Adrenal gland (tissue), 12 donors: ENCODE measurements around the gene USP3. TPM values are rescaled to one million over a fixed set of nuclear protein-coding genes. Genes with fewer than 3 reads are reported as not detected.

Experiments used
- DNase-seq, 7 donors: peaks; one replicate each; pipeline ENCODE4 v3.0.0-alpha.2; 2019 to 2020
- H3K27ac ChIP-seq, 5 donors: fragments of 200-600 bp; sonication (generic) in 4 of 5; 1 replicate in 3 of 5; 2 replicates in 2 of 5; pipeline versions ENCODE4 v1.5.1 to v1.8.0; 2016 to 2020; ENCODE audit warnings: mild to moderate bottlenecking in 1 of 5
- H3K27me3 ChIP-seq: fragments of 200-600 bp; 2 replicates; pipeline ENCODE4 v1.8.0; 2021
- H3K36me3 ChIP-seq, 2 donors: fragments of 200-600 bp; replicated peaks in 1 of 2; 1 replicate in 1 of 2; 2 replicates in 1 of 2; pipeline versions ENCODE4 v1.5.1 to v1.8.0; 2018 to 2022
- H3K4me1 ChIP-seq, 2 donors: fragments of 200-600 bp; replicated peaks in 1 of 2; 1 replicate in 1 of 2; 2 replicates in 1 of 2; pipeline versions ENCODE4 v1.5.1 to v1.8.0; 2018 to 2021
- H3K4me3 ChIP-seq, 4 donors: fragments of 200-600 bp; sonication (generic) in 3 of 4; one replicate each; pipeline ENCODE4 v1.5.1; 2016 to 2018
- H3K9me3 ChIP-seq, 3 donors: fragments of 200-600 bp; sonication (generic) in 1 of 3; replicated peaks in 1 of 3; 1 replicate in 2 of 3; 2 replicates in 1 of 3; pipeline versions ENCODE4 v1.5.1 to v1.8.0; 2016 to 2021
- POLR2A ChIP-seq, 2 donors: fragments of 450-650 bp; IDR thresholded peaks; one replicate each; pipeline ENCODE4 v1.6.1; 2017; ENCODE audit warnings: antibody characterized with exemption in 2 of 2, mild to moderate bottlenecking in 2 of 2, moderate library complexity in 1 of 2
- WGBS, 4 donors: extraction: QIAGEN DNeasy Blood & Tissue Kit in 2 of 4; methylation state at CpG; one replicate each; pipeline versions ENCODE4 v1.1.5 to v1.1.7; 2013 to 2017; 5-methylcytosine and 5-hydroxymethylcytosine counted together
- intact Hi-C, 2 donors: fragments of 100-400 bp; cut with DNase I; formaldehyde crosslinking; loops; one replicate each; pipeline versions ENCODE4 v1.14.1 to v1.15.0; 2022 to 2023
- polyA plus RNA-seq, 3 donors: library from polyadenylated mRNA; stranded (reverse); fragments of 200-250 nt in 2 of 3; fragments of 350-450 nt in 1 of 3; fragmentation: Illumina TruSeq in 1 of 3; extraction: RNeasy Lipid Tissue Mini Kit (QIAGEN cat#74804) in 1 of 3; gene quantifications; one replicate each; pipeline ENCODE4 v1.2.3, GENCODE V29; 2013 to 2014
- total RNA-seq, 9 donors: library from RNA; depleted of rRNA in 4 of 9; stranded (reverse); fragments of >200 nt in 4 of 9; fragments of 120-200 nt in 1 of 9; fragmentation: NEBNext Ultra II Directional in 1 of 9; extraction: Animal tissue kit (Norgen Biotek cat#: 25700) in 1 of 9; gene quantifications; one replicate each; pipeline versions ENCODE4 v1.1.0 to v1.2.4, GENCODE V29; 2013 to 2023
- TF ChIP-seq, protein P1 (sequence below), 6 experiments: fragments of 450-650 bp in 4 of 6; fragments of 200-600 bp in 2 of 6; sonication (generic) in 1 of 6; IDR thresholded peaks; 1 replicate in 5 of 6; 2 replicates in 1 of 6; pipeline versions ENCODE4 v1.5.1 to v1.8.0; 2016 to 2021; ENCODE audit warnings: antibody characterized with exemption in 6 of 6, mild to moderate bottlenecking in 2 of 6, moderate library complexity in 1 of 6
- donor health status: healthy with polysubstance abuse.
- donor health status: Bipolar disorder and iron deficiency.
- donor health status: DM: yes; HTN: yes; CAD: no.
- donor health status: DM: no; HTN: no; CAD: no.
- donor health status: DM: no; HTN: no; CAD: no.
- donor health status: DM: yes; HTN: yes; CAD: no.

Gene USP3
- total and polyA plus RNA-seq, 12 donors, result 23.0 to 55.0 (median 35.5) TPM

DNA sequence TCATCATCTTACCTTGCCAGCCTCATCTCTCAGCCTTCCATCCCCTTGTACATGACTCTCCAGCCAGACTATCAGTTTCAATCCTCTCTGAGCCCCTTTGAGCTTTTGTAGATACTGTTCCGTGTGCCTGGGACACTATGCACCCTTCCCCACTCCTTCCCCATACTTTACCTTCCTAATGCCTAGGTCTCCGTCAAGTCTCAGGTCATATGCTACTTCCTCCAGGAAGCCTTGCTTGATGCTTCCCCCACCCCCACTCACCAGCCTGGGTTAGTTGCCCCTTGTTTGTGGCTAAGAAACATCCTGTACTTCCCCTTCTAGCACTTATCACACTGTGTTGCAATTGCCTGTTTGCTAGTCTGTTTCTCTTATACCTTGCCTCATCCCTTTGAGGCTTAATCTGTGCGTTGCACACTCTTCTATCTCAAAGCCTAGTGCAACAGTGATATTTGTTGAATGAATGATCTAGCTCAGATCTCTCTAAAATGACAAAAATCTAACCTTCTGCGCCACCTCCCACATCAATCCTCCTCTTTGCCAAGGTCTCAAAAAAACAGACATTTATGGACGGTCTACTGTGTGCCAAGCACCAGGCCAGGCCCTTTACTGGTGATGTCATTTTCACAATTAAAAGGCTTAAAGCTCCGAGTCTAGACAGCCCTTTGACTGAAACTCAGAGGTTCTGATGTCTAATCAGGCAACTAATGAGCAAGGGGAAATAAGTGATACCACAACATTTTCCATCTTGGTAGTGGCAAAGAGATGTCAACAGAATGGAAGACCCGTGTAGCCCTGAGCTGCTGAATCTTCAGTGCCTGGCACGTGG, 6.5 kb upstream of the USP3 start:
- Histone ChIP-seq H3K4me3 (no peak overlapping the region), H3K27ac (peak overlapping the region in 1 of 5 donors; percentile 58), H3K27me3 (no peaks in the 10 kb centered on the region), H3K9me3 (no peaks in the 10 kb centered on the region), H3K4me1 (peaks cover 18 to 23% of the 10 kb centered on the region in 2 donors), H3K36me3 (no peaks in the 10 kb centered on the region)
- WGBS, 4 donors, result 68 to 82% (median 70%) methylated on average over 8 of the region's 8 CpGs
- DNase-seq, result peak in 5 of 7 donors; percentile 26 to 75 (median 55)
- TF ChIP-seq, protein P1, sequence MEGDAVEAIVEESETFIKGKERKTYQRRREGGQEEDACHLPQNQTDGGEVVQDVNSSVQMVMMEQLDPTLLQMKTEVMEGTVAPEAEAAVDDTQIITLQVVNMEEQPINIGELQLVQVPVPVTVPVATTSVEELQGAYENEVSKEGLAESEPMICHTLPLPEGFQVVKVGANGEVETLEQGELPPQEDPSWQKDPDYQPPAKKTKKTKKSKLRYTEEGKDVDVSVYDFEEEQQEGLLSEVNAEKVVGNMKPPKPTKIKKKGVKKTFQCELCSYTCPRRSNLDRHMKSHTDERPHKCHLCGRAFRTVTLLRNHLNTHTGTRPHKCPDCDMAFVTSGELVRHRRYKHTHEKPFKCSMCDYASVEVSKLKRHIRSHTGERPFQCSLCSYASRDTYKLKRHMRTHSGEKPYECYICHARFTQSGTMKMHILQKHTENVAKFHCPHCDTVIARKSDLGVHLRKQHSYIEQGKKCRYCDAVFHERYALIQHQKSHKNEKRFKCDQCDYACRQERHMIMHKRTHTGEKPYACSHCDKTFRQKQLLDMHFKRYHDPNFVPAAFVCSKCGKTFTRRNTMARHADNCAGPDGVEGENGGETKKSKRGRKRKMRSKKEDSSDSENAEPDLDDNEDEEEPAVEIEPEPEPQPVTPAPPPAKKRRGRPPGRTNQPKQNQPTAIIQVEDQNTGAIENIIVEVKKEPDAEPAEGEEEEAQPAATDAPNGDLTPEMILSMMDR (IDR thresholded peaks at IDR 0.05), result no peak
- no peak for TF ChIP-seq POLR2A (IDR thresholded peaks at IDR 0.05)
- intact Hi-C loops, result no loop called here

DNA sequence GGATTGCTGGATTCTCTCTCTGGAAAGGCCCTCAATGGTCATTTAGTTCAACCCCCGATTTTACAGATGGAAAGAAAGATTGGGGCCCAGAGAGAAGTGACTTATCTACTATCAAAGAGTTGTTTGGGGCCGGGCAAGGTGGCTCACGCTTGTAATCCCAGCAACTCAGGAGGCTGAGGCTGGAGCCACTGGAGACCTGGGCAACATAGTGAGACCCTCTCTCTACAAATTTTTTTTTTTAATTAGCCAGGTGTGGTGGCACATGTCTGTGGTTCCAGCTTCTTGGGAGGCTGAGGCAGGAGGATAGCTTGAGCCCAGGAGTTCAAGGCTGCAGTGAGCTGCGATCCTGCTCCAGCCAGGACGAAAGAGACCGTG, 5.2 kb upstream of the USP3 start:
- Histone ChIP-seq H3K4me1 (peaks cover 28 to 31% of the 10 kb centered on the region in 2 donors), H3K27ac (peak overlapping the region in 1 of 5 donors; percentile 43), H3K9me3 (no peaks in the 10 kb centered on the region), H3K36me3 (no peaks in the 10 kb centered on the region), H3K4me3 (no peak overlapping the region), H3K27me3 (no peaks in the 10 kb centered on the region)
- WGBS, 4 donors, result 91 to 95% (median 93%) methylated on average over 6 of the region's 6 CpGs
- intact Hi-C loops, result no loop called here
- no peak for DNase-seq
- TF ChIP-seq, protein P1 (IDR thresholded peaks at IDR 0.05), result no peak
- TF ChIP-seq POLR2A (IDR thresholded peaks at IDR 0.05), result no peak

DNA sequence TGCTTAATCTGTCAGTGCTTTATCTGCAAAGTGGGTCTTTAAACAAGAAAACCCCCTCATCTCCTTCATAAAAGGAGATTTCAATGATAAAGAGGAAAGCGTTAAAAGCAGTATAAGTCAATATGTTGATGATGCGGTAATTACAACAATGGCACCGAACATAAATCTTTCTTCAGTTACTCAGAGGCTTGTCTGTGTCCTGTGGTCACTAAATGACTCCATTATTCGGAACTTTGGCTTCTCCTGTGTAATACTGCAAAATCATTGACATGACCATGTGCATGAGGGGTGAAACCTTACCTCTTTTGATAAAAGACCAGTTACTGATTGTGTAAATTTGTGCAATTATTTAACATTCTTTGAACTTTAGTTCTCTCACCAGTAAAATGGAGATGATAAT, 4.8 kb upstream of the USP3 start:
- intact Hi-C loops, result loop anchor here in 1 of 2 donors (10.0 kb wide), 1 partner anchor 55 kb away; no protein-coding TSS in a partner anchor
- Histone ChIP-seq H3K27me3 (no peaks in the 10 kb centered on the region), H3K9me3 (no peaks in the 10 kb centered on the region), H3K4me1 (peaks cover 28 to 31% of the 10 kb centered on the region in 2 donors), H3K4me3 (no peak overlapping the region), H3K27ac (no peak overlapping the region), H3K36me3 (no peaks in the 10 kb centered on the region)
- DNase-seq, result no peak
- 88 to 95% (median 90%) methylated on average over 4 of the region's 4 CpGs for WGBS, 4 donors
- TF ChIP-seq, protein P1 (IDR thresholded peaks at IDR 0.05), result no peak

DNA sequence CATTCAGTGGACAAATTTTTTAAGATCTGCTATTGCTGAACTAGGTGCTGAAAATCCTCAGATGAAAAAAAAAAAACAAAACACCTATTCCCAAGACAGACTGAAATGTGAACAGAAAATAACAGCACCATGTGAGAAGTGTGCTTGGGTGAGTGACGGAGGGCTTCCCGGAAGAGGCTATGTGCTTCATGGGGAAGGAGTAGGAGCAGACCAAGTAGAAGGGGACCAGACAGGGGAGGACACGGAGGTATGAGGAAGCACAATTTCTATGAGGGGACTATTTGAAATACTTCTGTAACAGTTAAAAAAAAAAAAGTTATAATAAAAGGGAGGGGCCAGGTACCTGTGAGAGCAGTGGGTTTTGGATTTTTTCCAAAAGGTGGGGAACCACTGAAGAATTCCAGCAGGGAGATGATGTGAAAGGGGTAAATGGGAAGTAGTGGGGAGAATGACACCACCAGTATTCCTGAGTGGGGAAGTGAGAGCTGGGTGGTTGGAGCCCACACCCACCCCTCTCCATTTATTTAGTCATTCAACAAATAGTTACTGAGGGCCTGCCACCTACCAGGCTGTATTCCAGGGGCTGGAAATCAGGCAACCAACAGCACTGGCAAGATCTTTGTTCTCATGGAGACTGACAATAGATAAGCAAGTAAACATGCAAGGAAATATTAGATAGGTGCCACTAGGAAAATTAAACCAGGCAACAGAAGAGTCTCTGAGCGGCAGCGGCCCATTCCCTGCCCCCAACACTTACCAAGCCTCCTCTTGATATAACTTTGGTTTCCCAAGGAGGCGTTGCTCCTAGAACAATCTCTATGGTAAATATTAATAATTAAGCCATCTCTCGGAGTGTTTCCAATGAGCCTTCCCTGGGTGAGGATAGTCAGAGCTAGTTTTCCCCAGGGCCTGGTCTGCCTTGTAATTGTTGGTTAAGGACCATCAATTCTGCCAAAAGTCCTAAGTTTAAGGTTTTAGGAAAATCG, 3.8 kb upstream of the USP3 start:
- no peak for DNase-seq
- peak overlapping the region in 1 of 4 donors; percentile 8 for H3K4me3 ChIP-seq
- TF ChIP-seq, protein P1 (IDR thresholded peaks at IDR 0.05), result no peak
- no peak for TF ChIP-seq POLR2A (IDR thresholded peaks at IDR 0.05)
- H3K27me3 ChIP-seq, result no peaks in the 10 kb centered on the region
- peak overlapping the region in 3 of 5 donors; percentile 98 to 100 (median 100) for H3K27ac ChIP-seq
- WGBS, 4 donors, result 64 to 82% (median 72%) methylated on average over 6 to 8 of the region's 8 CpGs
- H3K9me3 ChIP-seq, result no peaks in the 10 kb centered on the region
- intact Hi-C loops, result loop anchor here in 1 of 2 donors (10.0 kb wide), 1 partner anchor 54 kb away; no protein-coding TSS in a partner anchor
- no peaks in the 10 kb centered on the region for H3K36me3 ChIP-seq
- peaks cover 28 to 31% of the 10 kb centered on the region in 2 donors for H3K4me1 ChIP-seq
